DND-41 (cell line): ENCODE data around the gene VWA8.

Source experiments
- ATAC-seq: fragments of 200-7000 bp; cut with Tn5 transposase; 3 replicates; pipeline ENCODE4 v1.9.1; 2021; ENCODE audit warnings: low read depth; ENCODE audit not compliant: insufficient read depth
- DNase-seq: peaks from one replicate; pipeline ENCODE4 v3.0.0-alpha.2; 2020
- H2AFZ ChIP-seq: 2 replicates; pipeline ENCODE4 v1.6.0; 2012; ENCODE audit warnings: low read depth, low read length
- H3K27ac ChIP-seq: 2 replicates; pipeline ENCODE4 v1.5.1; 2012; ENCODE audit warnings: low read length, inconsistent platforms
- H3K27me3 ChIP-seq: fragments of 200-600 bp; sonication (generic); 2 replicates; pipeline ENCODE4 v1.6.0; 2012; ENCODE audit warnings: low read length, mild to moderate bottlenecking, inconsistent platforms; ENCODE audit not compliant: insufficient read depth, poor library complexity
- H3K36me3 ChIP-seq: 2 replicates; pipeline ENCODE4 v1.5.1; 2012; ENCODE audit warnings: low read length, inconsistent platforms; ENCODE audit not compliant: insufficient read depth
- H3K4me1 ChIP-seq: 2 replicates; pipeline ENCODE4 v1.5.1; 2012; ENCODE audit warnings: mild to moderate bottlenecking, low read length; ENCODE audit not compliant: insufficient read depth
- H3K4me2 ChIP-seq: 2 replicates; pipeline ENCODE4 v1.6.0; 2012; ENCODE audit warnings: mild to moderate bottlenecking, moderate library complexity, low read length, inconsistent platforms; ENCODE audit not compliant: insufficient read depth
- H3K4me3 ChIP-seq, 2 experiments: fragments of 200-600 bp in 1 of 2; shearing (Covaris generic) in 1 of 2; 2 replicates each; pipeline ENCODE4 v1.5.1; 2012 to 2016; ENCODE audit warnings: inconsistent platforms in 2 of 2, low read length in 2 of 2, mild to moderate bottlenecking in 2 of 2, low read depth in 1 of 2, moderate library complexity in 1 of 2
- H3K79me2 ChIP-seq: 2 replicates; pipeline ENCODE4 v1.6.0; 2012; ENCODE audit warnings: low read length, inconsistent platforms; ENCODE audit not compliant: insufficient read depth
- H3K9ac ChIP-seq: 2 replicates; pipeline ENCODE4 v1.6.0; 2012; ENCODE audit warnings: low read depth, mild to moderate bottlenecking, inconsistent platforms, low read length, moderate library complexity
- H3K9me3 ChIP-seq: 2 replicates; pipeline ENCODE4 v1.5.1; 2012; ENCODE audit warnings: low read length, moderate library complexity, mild to moderate bottlenecking, inconsistent platforms; ENCODE audit not compliant: insufficient read depth, severe bottlenecking
- H4K20me1 ChIP-seq: 2 replicates; pipeline ENCODE4 v1.6.0; 2012; ENCODE audit warnings: low read length; ENCODE audit not compliant: insufficient read depth
- CTCF ChIP-seq: IDR thresholded peaks from 2 replicates; pipeline ENCODE4 v1.5.1; 2012; ENCODE audit warnings: borderline replicate concordance, low read length, moderate library complexity, mild to moderate bottlenecking; ENCODE audit not compliant: poor library complexity, severe bottlenecking; ENCODE audit errors: extremely low read depth
- EZH2 ChIP-seq: IDR thresholded peaks from 3 replicates; pipeline ENCODE4 v1.6.1; 2012; ENCODE audit warnings: borderline replicate concordance, low read depth, mild to moderate bottlenecking, moderate library complexity, low read length, inconsistent platforms; ENCODE audit not compliant: severe bottlenecking

Gene VWA8

DNA sequence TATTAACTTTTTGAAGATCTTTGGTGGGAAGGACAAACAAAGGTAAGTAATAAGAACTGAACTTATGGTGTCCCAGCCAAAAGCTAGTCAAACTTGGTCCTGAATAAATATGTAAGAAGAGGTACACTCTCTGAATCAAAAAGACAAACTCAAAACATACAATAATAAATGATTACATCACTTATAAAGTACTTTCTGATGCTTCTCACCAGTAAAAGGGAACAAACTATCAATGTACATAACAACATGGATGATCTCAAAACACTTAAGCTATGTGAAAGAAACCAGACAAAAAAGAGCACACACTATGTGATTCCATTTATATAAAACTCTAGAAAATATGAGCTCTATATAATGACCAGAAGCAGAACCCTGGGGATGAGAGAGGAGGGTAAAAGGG, 138.3 kb downstream of the VWA8 start:
- no peak for DNase-seq
- Histone ChIP-seq H3K79me2 (no peaks in the 10 kb centered on the region), H2AFZ (no peak overlapping the region), H3K9ac (no peak overlapping the region), H3K27ac (no peak overlapping the region), H3K9me3 (no peaks in the 10 kb centered on the region), H4K20me1 (no peaks in the 10 kb centered on the region), H3K27me3 (no peaks in the 10 kb centered on the region), H3K4me3 (no peak overlapping the region), H3K4me1 (no peaks in the 10 kb centered on the region), H3K36me3 (peaks cover 11% of the 10 kb centered on the region; the same call in 1 of the 2 replicates), H3K4me2 (no peak overlapping the region)
- TF ChIP-seq EZH2 = no peak
- no peak for TF ChIP-seq CTCF
- ATAC-seq = no peak

DNA sequence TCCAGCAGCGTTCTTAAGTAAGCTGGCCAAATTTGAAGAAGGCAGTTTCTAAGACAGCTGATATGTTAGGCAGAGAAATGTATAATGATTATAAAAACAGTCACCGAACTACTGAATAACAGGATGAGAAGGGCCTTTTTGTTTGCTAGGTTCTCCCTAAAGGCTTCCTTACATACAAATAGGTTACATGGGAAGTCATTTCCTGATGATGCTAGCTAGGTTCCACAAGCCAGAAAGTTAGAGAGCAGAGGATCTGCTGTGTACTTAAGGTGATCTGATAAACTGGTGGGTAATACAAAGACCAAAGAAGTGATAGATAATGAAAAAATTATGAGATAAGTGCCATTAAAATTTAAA, 139.7 kb downstream of the VWA8 start:
- no peak overlapping the region for H3K4me3 ChIP-seq
- no peaks in the 10 kb centered on the region for H4K20me1 ChIP-seq
- H2AFZ ChIP-seq = no peak overlapping the region
- no peaks in the 10 kb centered on the region for H3K79me2 ChIP-seq
- no peak overlapping the region for H3K27ac ChIP-seq
- TF ChIP-seq CTCF = no peak
- no peak for TF ChIP-seq EZH2
- no peak overlapping the region for H3K4me2 ChIP-seq
- ATAC-seq = no peak
- peaks cover 21% of the 10 kb centered on the region; the same call in 1 of the 2 replicates for H3K36me3 ChIP-seq
- H3K27me3 ChIP-seq = no peaks in the 10 kb centered on the region
- no peak overlapping the region for H3K9ac ChIP-seq
- DNase-seq = no peak
- H3K4me1 ChIP-seq = no peaks in the 10 kb centered on the region
- no peaks in the 10 kb centered on the region for H3K9me3 ChIP-seq

GRCh38 chr13:41820581-41821237, 140.2 kb downstream of the VWA8 start:
- no peaks in the 10 kb centered on the region for H4K20me1 ChIP-seq
- H3K27me3 ChIP-seq = no peaks in the 10 kb centered on the region
- peaks cover 26% of the 10 kb centered on the region; the same call in 1 of the 2 replicates for H3K36me3 ChIP-seq
- no peak overlapping the region for H3K27ac ChIP-seq
- DNase-seq = no peak
- H3K9me3 ChIP-seq = no peaks in the 10 kb centered on the region
- no peak overlapping the region for H3K9ac ChIP-seq
- no peak overlapping the region for H3K4me2 ChIP-seq
- no peaks in the 10 kb centered on the region for H3K79me2 ChIP-seq
- no peaks in the 10 kb centered on the region for H3K4me1 ChIP-seq
- TF ChIP-seq EZH2 (no peak), CTCF (no peak)
- H2AFZ ChIP-seq = no peak overlapping the region
- no peak for ATAC-seq
- no peak overlapping the region for H3K4me3 ChIP-seq
